GM12878 (cell line): ENCODE data around the gene MAD1L1. TPM values are rescaled to one million over a fixed set of nuclear protein-coding genes. Genes with fewer than 3 reads are reported as not detected.
"Not testable (repeated sequence)": the region's sequence is repeated elsewhere in the genome, so short reads cannot be mapped to it uniquely, and the experiment has no call there.

ENCODE experiments used
- ATAC-seq: fragments of 200-7000 bp; cut with Tn5 transposase; 3 replicates; pipeline ENCODE4 v1.9.1; 2020; ENCODE audit warnings: mild to moderate bottlenecking, moderate library complexity
- BruUV-seq: library from RNA; stranded (reverse); fragments of 400-500 nt; replicated peaks from 2 replicates; lab custom pipeline; 2021; lab: Mats Ljungman, UMichigan
- CTCF ChIA-PET: fragments of 300-600 bp; sonication (Branson Sonifier 250); formaldehyde crosslinking; extraction: SDS; loops from one replicate; lab custom pipeline; 2021; ENCODE audit warnings: inconsistent platforms; lab: Yijun Ruan, JAX
- POLR2A ChIA-PET: fragments of 350-600 bp; formaldehyde crosslinking; extraction: SDS; loops from one replicate; lab custom pipeline; 2021; ENCODE audit warnings: inconsistent platforms; lab: Charles Lee
- RAD21 ChIA-PET: fragments of 300-600 bp; sonication (Branson Sonifier 250); formaldehyde crosslinking; loops from one replicate; lab custom pipeline; 2023; ENCODE audit warnings: antibody characterized with exemption; ENCODE audit not compliant: unreplicated experiment; lab: Charles Lee
- SMC1A ChIA-PET: fragments of 300-600 bp; sonication (Branson Sonifier 250); formaldehyde crosslinking; loops from one replicate; lab custom pipeline; 2023; ENCODE audit not compliant: unreplicated experiment, uncharacterized antibody; lab: Charles Lee
- DNase-seq: peaks from one replicate; pipeline ENCODE4 v3.0.0-alpha.2; 2011; ENCODE audit warnings: low read depth, low spot score
- FAIRE-seq: peaks from 3 replicates; lab custom pipeline; 2011; peaks lifted over from hg19 to GRCh38; lab: Jason Lieb, UNC
- H2AFZ ChIP-seq: 2 replicates; pipeline ENCODE4 v1.6.0; 2011; ENCODE audit warnings: low read depth, low read length, control low read depth; ENCODE audit not compliant: control insufficient read depth
- H3K27ac ChIP-seq: 2 replicates; pipeline ENCODE4 v1.5.1; 2011; ENCODE audit warnings: control low read depth; ENCODE audit not compliant: control insufficient read depth, insufficient read depth
- H3K27me3 ChIP-seq, 2 experiments: replicated peaks in 1 of 2; 2 replicates each; pipeline versions ENCODE4 v1.6.0 to v1.6.1; 2011; ENCODE audit warnings: low read length in 1 of 2; ENCODE audit not compliant: control insufficient read depth in 2 of 2, insufficient read depth in 2 of 2
- H3K36me3 ChIP-seq, 2 experiments: 2 replicates each; pipeline ENCODE4 v1.5.1; 2011; ENCODE audit warnings: low read length in 1 of 2; ENCODE audit not compliant: control insufficient read depth in 2 of 2, insufficient read depth in 2 of 2
- H3K4me1 ChIP-seq: 2 replicates; pipeline ENCODE4 v1.6.1; 2011; ENCODE audit warnings: mild to moderate bottlenecking, low read length, moderate library complexity, mixed read lengths; ENCODE audit not compliant: control insufficient read depth, insufficient read depth
- H3K4me2 ChIP-seq: 2 replicates; pipeline ENCODE4 v1.6.0; 2011; ENCODE audit warnings: control low read depth; ENCODE audit not compliant: control insufficient read depth, insufficient read depth
- H3K4me3 ChIP-seq: fragments of 200-600 bp; sonication (generic); 2 replicates; pipeline ENCODE4 v1.5.1; 2016
- H3K79me2 ChIP-seq: 2 replicates; pipeline ENCODE4 v1.6.0; 2011; ENCODE audit warnings: low read length; ENCODE audit not compliant: control insufficient read depth, insufficient read depth
- H3K9ac ChIP-seq: 2 replicates; pipeline ENCODE4 v1.8.0; 2011; ENCODE audit warnings: low read length, control low read depth, mixed read lengths; ENCODE audit not compliant: control insufficient read depth, insufficient read depth
- H3K9me3 ChIP-seq: replicated peaks from 3 replicates; pipeline ENCODE4 v1.5.1; 2011; ENCODE audit warnings: mild to moderate bottlenecking, low read length; ENCODE audit not compliant: control insufficient read depth, insufficient read depth
- H4K20me1 ChIP-seq: 2 replicates; pipeline ENCODE4 v1.6.0; 2011; ENCODE audit not compliant: control insufficient read depth, insufficient read depth
- BCL11A ChIP-seq: IDR thresholded peaks from 2 replicates; pipeline ENCODE4 v1.6.1; 2011; ENCODE audit warnings: low read depth, low read length
- CHD1 ChIP-seq: IDR thresholded peaks from 2 replicates; pipeline ENCODE4 v1.6.1; 2012; ENCODE audit warnings: low read depth, low read length, improper control_type of control experiment
- KAT2A ChIP-seq: conservative IDR thresholded peaks from 2 replicates; pipeline ENCODE4 v1.6.1; 2011; ENCODE audit warnings: low read depth, low read length; ENCODE audit not compliant: control insufficient read depth
- PRDM15 ChIP-seq: fragments of 450-650 bp; formaldehyde crosslinking; IDR thresholded peaks from 2 replicates; pipeline ENCODE4 v1.4.0; 2020; ENCODE audit warnings: mild to moderate bottlenecking, moderate library complexity
- SIX5 ChIP-seq: IDR thresholded peaks from 2 replicates; pipeline ENCODE4 v1.6.1; 2011; ENCODE audit warnings: mild to moderate bottlenecking, low read depth, low read length, moderate library complexity; ENCODE audit not compliant: severe bottlenecking
- TCF7 ChIP-seq: IDR thresholded peaks from 2 replicates; pipeline ENCODE4 v1.6.1; 2014; ENCODE audit warnings: antibody characterized with exemption, borderline replicate concordance
- ZNF622 ChIP-seq: fragments of 450-650 bp; IDR thresholded peaks from 2 replicates; pipeline ENCODE4 v1.6.1; 2017; ENCODE audit warnings: mild to moderate bottlenecking, inconsistent platforms
- WGBS: methylation state at CpG from one replicate; pipeline ENCODE4 v1.1.6; 2016; ENCODE audit warnings: low lambda C conversion rate; ENCODE audit not compliant: insufficient replicate concordance, insufficient coverage; ENCODE audit errors: missing lambda C conversion rate; 5-methylcytosine and 5-hydroxymethylcytosine counted together
- in situ Hi-C: fragments of 300-500 bp; cut with MboI; formaldehyde crosslinking; loops from 9 replicates; pipeline ENCODE4 v1.14.3; 2018; ENCODE audit warnings: mixed read lengths
- intact Hi-C: fragments of 100-400 bp; cut with micrococcal nuclease; formaldehyde crosslinking; loops from one replicate; pipeline ENCODE4 v1.14.2; 2022; ENCODE audit not compliant: unreplicated experiment
- polyA plus RNA-seq, 11 experiments: library from polyadenylated mRNA; depleted of rRNA in 4 of 11; unstranded in 6 of 11; stranded (reverse) in 5 of 11; fragments of >200 nt; fragmentation: Nextera tagmentation in 4 of 11; fragmentation: Illumina TruSeq in 1 of 11; extraction: Ambion mirVana in 4 of 11; extraction: Trizol in 1 of 11; gene quantifications; 1 replicate in 1 of 11; 2 replicates in 10 of 11; pipeline versions ENCODE4 v1.2.1 to v1.2.3, GENCODE V29; 2011 to 2016; ENCODE audit warnings: inconsistent platforms in 2 of 11, missing spikeins in 2 of 11, low read depth in 1 of 11
- total RNA-seq, 4 experiments: library from RNA; depleted of rRNA in 3 of 4; stranded (reverse); fragments of >200 nt in 3 of 4; fragmentation: Illumina TruSeq in 1 of 4; extraction: Trizol in 1 of 4; gene quantifications; 2 replicates each; pipeline versions ENCODE4 v1.2.1 to v1.2.3, GENCODE V29; 2013 to 2021

The MAD1L1 gene
- total and polyA plus RNA-seq, 10 of the 15 experiments (the other 5 are each of a cell fraction or from before 2014, with no cell fraction given), result 2.2 to 76.8 (median 38.3) TPM

GRCh38 chr7:1842321-1843221 lies 390.2 kb downstream of the MAD1L1 start:
- no TSS peak for BruUV-seq
- Histone ChIP-seq H4K20me1 (no peaks in the 10 kb centered on the region), H3K36me3 (peaks cover 0 to 2% of the 10 kb centered on the region in 2 experiments; a peak in 2 of 4 replicates), H2AFZ (no peak overlapping the region), H3K9me3 (no peaks in the 10 kb centered on the region), H3K27ac (no peak overlapping the region), H3K4me2 (no peak overlapping the region), H3K79me2 (no peaks in the 10 kb centered on the region), H3K4me3 (no peak overlapping the region), H3K9ac (no peak overlapping the region), H3K4me1 (no peaks in the 10 kb centered on the region), H3K27me3 (no peaks in the 10 kb centered on the region)
- ChIA-PET CTCF (no interaction called here), SMC1A (no interaction called here), POLR2A (no interaction called here), RAD21 (no interaction called here)
- 96% methylated on average over 31 of the region's 31 CpGs for WGBS
- TF ChIP-seq SIX5 (no peak), TCF7 (no peak), ZNF622 (no peak), KAT2A (no peak), PRDM15 (CRISPR knock-in tag) (no peak), BCL11A (no peak), CHD1 (no peak)
- in situ Hi-C loops (no loop called here), intact Hi-C loops (no loop called here)
- no peak for DNase-seq
- no peak for FAIRE-seq
- no peak for ATAC-seq

GRCh38 chr7:1841286-1842021 lies 391.3 kb downstream of the MAD1L1 start:
- H3K9me3 ChIP-seq, CTCF ChIA-PET, FAIRE-seq, intact Hi-C loops, BruUV-seq, H3K4me3 ChIP-seq, H3K4me2 ChIP-seq, POLR2A ChIA-PET, ATAC-seq, SMC1A ChIA-PET, H3K27me3 ChIP-seq, H3K27ac ChIP-seq, H4K20me1 ChIP-seq, H3K79me2 ChIP-seq, in situ Hi-C loops, H3K36me3 ChIP-seq, RAD21 ChIA-PET, DNase-seq, H3K4me1 ChIP-seq, H3K9ac ChIP-seq, H2AFZ ChIP-seq: not testable (repeated sequence)
- WGBS, result 95% methylated on average over 32 of the region's 40 CpGs
